Ecto neural progenitor cell (in vitro differentiated cells): ENCODE measurements around the gene IL17REL.
"Not testable (repeated sequence)": the region's sequence is repeated elsewhere in the genome, so short reads cannot be mapped to it uniquely, and the experiment has no call there.

ENCODE experiments used
- DNase-seq: peaks from one replicate; pipeline ENCODE4 v3.0.0-alpha.2; 2018; ENCODE audit warnings: low spot score

The IL17REL gene

GRCh38 chr22:49945042-49945794 is 67.3 kb downstream of the IL17REL start:
- DNase-seq: not testable (repeated sequence)
